Activated CD4-positive, alpha-beta T cell treated with anti-CD3 and anti-CD28 coated beads, Interleukin-2, amount 10 ng/mL, durations not matched to agents 24 days and 14 days (primary cell): ENCODE measurements around the gene SFTPA1. TPM values are rescaled to one million over a fixed set of nuclear protein-coding genes. Genes with fewer than 3 reads are reported as not detected.
"Not testable (repeated sequence)": the region's sequence is repeated elsewhere in the genome, so short reads cannot be mapped to it uniquely, and the experiment has no call there.

ENCODE experiments used
- DNase-seq: peaks from one replicate; pipeline ENCODE4 v3.0.0; 2022
- H3K27ac Mint-ChIP-seq: one replicate; pipeline ENCODE4 v1.8.0; 2022; ENCODE audit warnings: mild to moderate bottlenecking, mixed read lengths
- H3K27me3 Mint-ChIP-seq: one replicate; pipeline ENCODE4 v1.8.0; 2022; ENCODE audit warnings: mixed read lengths
- H3K36me3 Mint-ChIP-seq: one replicate; pipeline ENCODE4 v1.8.0; 2022; ENCODE audit warnings: low read depth, mild to moderate bottlenecking, mixed read lengths
- H3K4me1 Mint-ChIP-seq: one replicate; pipeline ENCODE4 v1.8.0; 2021; ENCODE audit warnings: mixed read lengths
- H3K4me3 Mint-ChIP-seq: one replicate; pipeline ENCODE4 v1.8.0; 2022; ENCODE audit warnings: mild to moderate bottlenecking, moderate library complexity, mixed read lengths
- H3K9me3 Mint-ChIP-seq: one replicate; pipeline ENCODE4 v1.8.0; 2021; ENCODE audit warnings: mixed read lengths
- intact Hi-C: fragments of 100-400 bp; cut with micrococcal nuclease; formaldehyde crosslinking; loops from one replicate; pipeline ENCODE4 v1.15.1; 2023
- total RNA-seq: library from RNA; stranded (reverse); gene quantifications from 2 replicates; pipeline ENCODE4 v1.2.3, GENCODE V29; 2022

The SFTPA1 gene
- total RNA-seq, 1 donor from 2014 or later: not detected

DNA sequence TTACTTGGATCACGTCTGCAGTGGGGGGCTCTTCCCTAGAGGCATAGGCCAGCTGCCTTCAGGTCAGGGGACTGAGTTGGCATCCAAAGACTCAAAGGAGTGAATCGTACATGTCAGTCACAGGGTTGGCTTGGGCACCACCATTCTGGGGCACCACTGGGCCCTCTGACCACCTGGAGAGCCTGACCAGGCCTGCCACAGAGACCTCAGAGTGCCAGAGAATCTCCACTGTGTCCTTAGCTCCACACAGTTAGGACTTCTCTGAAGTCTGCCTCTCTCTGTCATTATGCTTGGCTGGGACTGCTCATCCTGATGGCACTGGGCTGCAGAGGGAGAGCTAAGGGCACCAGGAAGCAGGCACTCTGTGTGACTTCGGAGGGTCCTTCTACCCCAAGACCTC lies 16.2 kb upstream of the SFTPA1 start:
- H3K4me3 Mint-ChIP-seq, H3K4me1 Mint-ChIP-seq, DNase-seq: not testable (repeated sequence)

GRCh38 chr10:79595510-79595909 lies 15.2 kb upstream of the SFTPA1 start:
- no peaks in the 10 kb centered on the region for H3K36me3 Mint-ChIP-seq

More for the DNA sequence above, 16.2 kb upstream of the SFTPA1 start:
- H3K36me3 Mint-ChIP-seq, intact Hi-C loops, H3K27ac Mint-ChIP-seq: not testable (repeated sequence)
- Mint-ChIP-seq H3K9me3 (peaks cover 18% of the 10 kb centered on the region), H3K27me3 (peaks cover 31% of the 10 kb centered on the region)

GRCh38 chr10:79599644-79600043 lies 11.1 kb upstream of the SFTPA1 start:
- H3K27ac Mint-ChIP-seq, DNase-seq, H3K36me3 Mint-ChIP-seq, H3K4me1 Mint-ChIP-seq, intact Hi-C loops, H3K4me3 Mint-ChIP-seq: not testable (repeated sequence)
- Mint-ChIP-seq H3K27me3 (peaks cover 26% of the 10 kb centered on the region), H3K9me3 (peaks cover 21% of the 10 kb centered on the region)

More at GRCh38 chr10:79595510-79595909, 15.2 kb upstream of the SFTPA1 start:
- H3K27ac Mint-ChIP-seq: no peak overlapping the region
- H3K4me1 Mint-ChIP-seq: no peaks in the 10 kb centered on the region
- H3K9me3 Mint-ChIP-seq: peaks cover 18% of the 10 kb centered on the region
- H3K4me3 Mint-ChIP-seq: no peak overlapping the region
- intact Hi-C loops: no loop called here
- no peak for DNase-seq
- peaks cover 28% of the 10 kb centered on the region for H3K27me3 Mint-ChIP-seq

DNA sequence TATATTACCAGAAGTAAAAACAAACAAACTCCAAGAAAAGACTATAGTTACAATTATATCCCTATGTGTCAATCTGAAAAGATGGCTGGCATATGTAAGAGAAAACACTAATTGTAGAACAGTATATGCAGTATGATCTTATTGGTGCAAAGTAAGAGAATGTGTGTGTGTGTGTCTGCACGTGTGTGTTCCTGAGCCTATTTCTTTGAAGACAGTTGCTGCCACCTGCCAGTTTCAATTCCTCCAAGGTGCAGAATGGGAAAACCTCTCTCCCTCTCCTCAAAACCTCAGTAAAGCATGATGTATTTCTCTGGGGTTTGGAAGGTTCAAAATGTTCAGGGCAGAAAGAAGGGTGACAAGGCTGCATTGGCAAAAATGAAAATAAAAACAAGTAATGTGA lies 8.8 kb upstream of the SFTPA1 start:
- Mint-ChIP-seq H3K4me1 (no peaks in the 10 kb centered on the region), H3K27me3 (peaks cover 18% of the 10 kb centered on the region), H3K27ac (no peak overlapping the region), H3K9me3 (peaks cover 21% of the 10 kb centered on the region), H3K36me3 (no peaks in the 10 kb centered on the region), H3K4me3 (no peak overlapping the region)
- no peak for DNase-seq
- intact Hi-C loops: no loop called here

- peaks cover 12% of the 10 kb centered on the region for H3K9me3 Mint-ChIP-seq
- H3K27me3 Mint-ChIP-seq: peaks cover 14% of the 10 kb centered on the region
- intact Hi-C loops: no loop called here
- peak; percentile 48 for DNase-seq
- H3K27ac Mint-ChIP-seq: no peak overlapping the region
- no peak overlapping the region for H3K4me3 Mint-ChIP-seq
- H3K36me3 Mint-ChIP-seq: no peaks in the 10 kb centered on the region
- H3K4me1 Mint-ChIP-seq: no peaks in the 10 kb centered on the region
Observed at GRCh38 chr10:79602953-79603352, 7.8 kb upstream of the SFTPA1 start.

DNA sequence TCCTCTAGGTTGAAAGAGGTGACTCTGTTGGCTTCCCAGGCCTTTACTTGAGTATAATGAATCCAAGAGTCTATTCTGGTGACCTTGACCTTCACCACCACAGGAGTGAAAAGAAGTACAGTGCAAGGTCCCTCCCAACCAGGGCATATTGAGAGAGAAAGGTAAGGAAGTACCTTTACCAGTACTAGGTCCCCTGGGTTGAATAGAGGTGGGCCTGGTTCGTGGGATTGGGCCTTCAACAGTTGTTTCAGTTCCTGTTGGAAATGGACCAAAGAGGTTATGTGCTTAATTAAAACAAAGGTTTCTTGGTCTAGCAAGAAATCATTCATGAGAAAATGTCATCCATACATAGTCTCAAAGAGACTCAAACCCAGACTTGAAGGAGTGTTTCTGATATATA lies 6.4 kb upstream of the SFTPA1 start:
- Mint-ChIP-seq H3K27me3 (peaks cover 14% of the 10 kb centered on the region), H3K9me3 (peaks cover 3% of the 10 kb centered on the region), H3K4me1 (no peaks in the 10 kb centered on the region), H3K36me3 (no peaks in the 10 kb centered on the region), H3K4me3 (no peak overlapping the region), H3K27ac (no peak overlapping the region)
- DNase-seq: no peak
- intact Hi-C loops: no loop called here

DNA sequence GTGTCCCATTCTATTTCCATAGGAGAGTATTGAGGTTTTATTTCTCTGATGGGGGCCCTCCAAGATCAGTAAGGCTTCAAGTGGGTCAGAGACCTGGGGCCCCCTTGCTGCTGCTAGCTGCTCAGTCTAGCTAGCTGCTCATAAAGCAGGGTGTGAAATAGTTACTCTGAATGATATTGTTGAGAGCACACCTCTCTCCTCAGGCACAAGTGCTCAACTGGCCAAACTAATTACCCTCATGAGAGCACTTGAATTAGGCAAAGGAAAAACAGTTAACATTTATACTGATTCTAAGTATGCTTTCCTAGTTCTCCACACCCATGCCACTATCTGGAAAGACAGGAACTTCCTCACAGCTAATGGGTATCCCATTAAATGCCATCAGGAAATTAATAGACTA lies 5.4 kb upstream of the SFTPA1 start:
- Mint-ChIP-seq H3K9me3 (peaks cover 3% of the 10 kb centered on the region), H3K4me3 (no peak overlapping the region), H3K4me1 (no peaks in the 10 kb centered on the region), H3K27me3 (peaks cover 12% of the 10 kb centered on the region), H3K36me3 (no peaks in the 10 kb centered on the region), H3K27ac (no peak overlapping the region)
- intact Hi-C loops: no loop called here
- no peak for DNase-seq

DNA sequence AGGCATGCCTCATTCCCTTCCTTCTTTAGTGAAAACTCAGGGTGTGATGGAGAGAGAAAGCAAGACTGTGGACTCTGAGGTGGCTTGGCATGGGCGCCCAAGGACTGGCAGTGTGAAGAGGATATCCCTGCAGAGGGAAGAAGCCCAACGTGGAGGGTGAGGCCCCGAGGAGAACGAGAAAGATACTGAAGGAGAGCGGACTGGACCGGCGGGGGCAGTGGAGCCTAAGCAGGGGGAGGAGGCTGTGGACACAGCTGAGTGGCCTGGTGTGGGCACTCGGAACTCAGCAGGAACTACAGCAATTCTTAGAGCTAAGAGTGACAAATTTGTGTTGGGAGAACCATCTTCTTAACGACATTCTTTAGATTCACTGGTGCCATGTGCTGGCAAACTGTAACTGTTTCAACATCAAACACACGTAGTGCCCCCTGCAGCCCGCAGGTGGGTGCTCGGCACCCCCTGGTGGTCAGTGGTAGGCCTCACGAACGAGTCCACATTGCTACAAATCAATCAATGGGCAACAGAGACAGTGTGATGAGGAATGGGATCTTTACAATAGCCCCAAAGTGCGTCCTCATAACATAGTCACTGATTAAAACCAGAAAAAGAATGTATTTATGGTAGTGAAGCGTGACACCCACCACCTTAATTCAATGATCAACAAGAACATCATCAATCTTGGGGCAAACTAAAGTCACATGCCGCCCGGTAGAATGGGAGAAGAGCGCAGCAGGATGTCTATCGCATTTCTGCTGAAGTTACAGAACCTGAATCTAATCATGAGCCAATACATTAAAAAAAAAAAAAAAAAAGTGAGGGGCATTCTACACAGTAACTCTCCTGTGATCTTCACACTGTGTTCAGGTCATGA lies 2.0 kb upstream of the SFTPA1 start:
- no peaks in the 10 kb centered on the region for H3K36me3 Mint-ChIP-seq
- H3K27me3 Mint-ChIP-seq: peaks cover 4% of the 10 kb centered on the region
- H3K9me3 Mint-ChIP-seq: no peaks in the 10 kb centered on the region
- H3K4me1 Mint-ChIP-seq: no peaks in the 10 kb centered on the region
- no peak overlapping the region for H3K4me3 Mint-ChIP-seq
- H3K27ac Mint-ChIP-seq: no peak overlapping the region
- peak; percentile 84 for DNase-seq
- intact Hi-C loops: loop anchor here (1.0 to 2.0 kb wide), 2 partner anchors 46 to 72 kb away; no protein-coding TSS in a partner anchor

- intact Hi-C loops, H3K9me3 Mint-ChIP-seq, H3K4me3 Mint-ChIP-seq, H3K36me3 Mint-ChIP-seq, H3K4me1 Mint-ChIP-seq, H3K27me3 Mint-ChIP-seq, DNase-seq, H3K27ac Mint-ChIP-seq: not testable (repeated sequence)
Observed at GRCh38 chr10:79611193-79611976, 646 bp downstream of the SFTPA1 start.

DNA sequence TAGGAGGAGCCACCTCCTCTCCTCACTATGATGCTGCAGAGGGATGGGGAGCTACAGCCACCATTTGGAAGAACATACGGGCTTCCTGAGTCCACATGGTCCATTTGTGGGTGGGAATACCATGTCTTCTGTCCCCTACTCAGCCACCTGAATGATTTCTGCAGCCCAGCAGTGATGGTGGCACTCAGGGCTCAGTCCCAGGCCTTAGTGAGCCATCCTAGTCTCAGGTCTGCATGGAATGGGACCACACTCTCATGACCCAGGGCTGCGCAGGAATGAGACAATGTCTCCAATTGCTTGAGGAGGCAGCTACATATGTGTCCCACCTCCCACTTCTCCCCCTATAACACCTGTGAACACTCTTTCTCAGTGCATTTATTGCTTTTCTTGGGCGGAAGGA lies 4.8 kb downstream of the SFTPA1 start:
- intact Hi-C loops: loop anchor here (2.0 kb wide), 1 partner anchor 59 kb away; no protein-coding TSS in a partner anchor
- Mint-ChIP-seq H3K4me1 (no peaks in the 10 kb centered on the region), H3K4me3 (no peak overlapping the region)

GRCh38 chr10:79616164-79616563 lies 5.4 kb downstream of the SFTPA1 start:
- Mint-ChIP-seq H3K27ac (no peak overlapping the region), H3K9me3 (no peaks in the 10 kb centered on the region), H3K36me3 (no peaks in the 10 kb centered on the region), H3K27me3 (peaks cover 28% of the 10 kb centered on the region), H3K4me3 (no peak overlapping the region), H3K4me1 (no peaks in the 10 kb centered on the region)
- no peak for DNase-seq
- intact Hi-C loops: no loop called here

More for the DNA sequence above, 4.8 kb downstream of the SFTPA1 start:
- Mint-ChIP-seq H3K9me3 (no peaks in the 10 kb centered on the region), H3K36me3 (no peaks in the 10 kb centered on the region), H3K27me3 (peaks cover 28% of the 10 kb centered on the region), H3K27ac (no peak overlapping the region)
- no peak for DNase-seq

GRCh38 chr10:79623663-79624062 lies 12.9 kb downstream of the SFTPA1 start:
- H3K4me1 Mint-ChIP-seq, intact Hi-C loops, H3K27ac Mint-ChIP-seq, H3K36me3 Mint-ChIP-seq, H3K4me3 Mint-ChIP-seq: not testable (repeated sequence)
- Mint-ChIP-seq H3K27me3 (peaks cover 17% of the 10 kb centered on the region), H3K9me3 (peaks cover 11% of the 10 kb centered on the region)
- DNase-seq: peak; percentile 29

DNA sequence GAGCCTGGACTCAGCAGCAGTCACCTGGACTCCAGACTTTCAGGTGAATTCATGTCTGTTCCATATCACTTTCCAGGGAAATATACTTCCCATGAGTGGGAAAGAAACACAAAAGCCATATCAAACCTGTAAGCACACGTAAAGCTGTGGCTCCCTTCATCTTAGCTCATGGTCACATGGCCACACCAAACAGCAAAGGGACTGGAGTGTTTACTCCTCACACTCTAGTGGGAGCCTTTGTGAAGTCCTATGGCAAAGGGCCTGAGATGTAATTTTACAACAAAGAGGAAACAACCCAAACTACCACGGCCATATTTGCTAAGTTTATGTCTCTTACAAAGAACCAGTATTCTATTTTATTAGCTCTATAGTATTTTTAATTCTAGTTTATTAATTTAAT lies 16.3 kb downstream of the SFTPA1 start:
- Mint-ChIP-seq H3K4me3 (no peak overlapping the region), H3K27ac (no peak overlapping the region), H3K4me1 (no peaks in the 10 kb centered on the region), H3K36me3 (no peaks in the 10 kb centered on the region), H3K9me3 (peaks cover 11% of the 10 kb centered on the region), H3K27me3 (peaks cover 18% of the 10 kb centered on the region)
- DNase-seq: no peak
- intact Hi-C loops: no loop called here

- H3K9me3 Mint-ChIP-seq: peaks cover 8% of the 10 kb centered on the region
- intact Hi-C loops: no loop called here
- H3K4me3 Mint-ChIP-seq: no peak overlapping the region
- DNase-seq: no peak
- H3K27ac Mint-ChIP-seq: no peak overlapping the region
- no peaks in the 10 kb centered on the region for H3K4me1 Mint-ChIP-seq
- H3K36me3 Mint-ChIP-seq: no peaks in the 10 kb centered on the region
- H3K27me3 Mint-ChIP-seq: peaks cover 21% of the 10 kb centered on the region
Observed at GRCh38 chr10:79628083-79628482, 17.3 kb downstream of the SFTPA1 start.
